Activated CD8-positive, alpha-beta memory T cell treated with anti-CD3 and anti-CD28 coated beads, Interleukin-2, amount 50 U/mL, for 1 hour (primary cell): ENCODE data around the gene LAPTM5.

Experiments used
- DNase-seq: peaks from one replicate; pipeline ENCODE4 v3.0.0-alpha.2; 2020; ENCODE audit errors: extremely low read depth

The LAPTM5 gene

DNA sequence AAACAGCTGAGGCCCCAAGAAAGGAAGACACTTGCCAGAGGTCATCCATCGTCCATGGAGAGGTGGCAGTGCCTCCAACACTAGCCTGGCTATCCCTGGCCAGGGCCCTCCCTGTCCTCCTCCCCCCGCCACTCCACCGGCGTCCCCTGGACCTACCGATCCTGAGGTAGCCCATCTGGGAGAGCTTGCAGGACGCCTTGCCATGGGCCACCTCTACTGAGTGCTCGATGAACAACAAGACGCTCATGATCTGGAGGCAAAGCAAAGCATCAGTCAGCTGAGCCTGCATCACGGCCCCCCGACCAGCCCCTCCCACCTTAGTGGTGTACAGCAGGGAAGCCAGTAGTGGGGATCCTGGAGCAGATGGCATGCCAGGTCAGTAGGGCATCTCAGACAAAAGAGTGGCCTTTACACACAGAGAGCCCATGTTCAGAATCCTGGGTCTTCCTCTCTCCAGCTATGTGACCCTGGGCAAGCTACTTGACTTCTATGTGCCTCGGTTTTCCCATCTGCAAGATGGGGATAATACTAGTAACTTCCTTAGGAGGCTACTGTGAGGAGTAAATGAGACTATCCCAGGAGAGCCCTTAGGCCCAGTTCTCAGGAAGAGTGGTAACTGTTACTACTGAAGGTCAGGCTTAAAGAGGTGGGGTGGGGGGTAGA lies 15.1 kb downstream of the LAPTM5 start:
- no peak for DNase-seq

DNA sequence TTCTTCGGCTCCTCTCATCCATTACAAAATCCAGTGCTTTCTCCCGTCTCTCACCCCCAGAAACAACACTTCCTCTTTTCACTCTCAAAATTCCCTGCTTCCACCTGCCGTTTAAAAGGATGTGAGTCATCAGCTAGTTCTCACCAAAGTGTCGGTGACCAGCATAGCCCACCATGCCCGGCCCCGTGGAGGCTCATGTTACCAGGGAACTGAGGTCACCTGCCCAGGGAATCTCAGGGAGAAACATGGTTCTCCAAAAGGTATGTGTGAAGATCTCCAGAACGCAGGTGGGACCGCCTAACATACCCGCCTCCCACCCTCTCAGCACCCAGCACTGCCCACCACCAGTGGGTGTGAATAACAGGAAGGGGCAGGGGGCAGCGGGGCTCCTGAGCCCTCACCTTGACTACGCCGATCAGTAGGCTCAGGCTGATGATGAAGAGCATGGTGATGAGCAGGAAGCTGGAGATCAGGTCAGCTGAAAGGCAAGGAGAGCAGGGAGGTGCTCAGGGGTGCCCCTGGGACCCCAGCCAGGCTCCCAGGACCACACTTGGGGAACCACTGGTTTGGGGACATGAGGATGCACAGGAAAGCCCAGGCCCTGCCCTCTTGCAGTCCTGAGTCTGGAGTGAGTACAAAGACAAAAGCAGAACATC lies 16.2 kb downstream of the LAPTM5 start:
- no peak for DNase-seq

DNA sequence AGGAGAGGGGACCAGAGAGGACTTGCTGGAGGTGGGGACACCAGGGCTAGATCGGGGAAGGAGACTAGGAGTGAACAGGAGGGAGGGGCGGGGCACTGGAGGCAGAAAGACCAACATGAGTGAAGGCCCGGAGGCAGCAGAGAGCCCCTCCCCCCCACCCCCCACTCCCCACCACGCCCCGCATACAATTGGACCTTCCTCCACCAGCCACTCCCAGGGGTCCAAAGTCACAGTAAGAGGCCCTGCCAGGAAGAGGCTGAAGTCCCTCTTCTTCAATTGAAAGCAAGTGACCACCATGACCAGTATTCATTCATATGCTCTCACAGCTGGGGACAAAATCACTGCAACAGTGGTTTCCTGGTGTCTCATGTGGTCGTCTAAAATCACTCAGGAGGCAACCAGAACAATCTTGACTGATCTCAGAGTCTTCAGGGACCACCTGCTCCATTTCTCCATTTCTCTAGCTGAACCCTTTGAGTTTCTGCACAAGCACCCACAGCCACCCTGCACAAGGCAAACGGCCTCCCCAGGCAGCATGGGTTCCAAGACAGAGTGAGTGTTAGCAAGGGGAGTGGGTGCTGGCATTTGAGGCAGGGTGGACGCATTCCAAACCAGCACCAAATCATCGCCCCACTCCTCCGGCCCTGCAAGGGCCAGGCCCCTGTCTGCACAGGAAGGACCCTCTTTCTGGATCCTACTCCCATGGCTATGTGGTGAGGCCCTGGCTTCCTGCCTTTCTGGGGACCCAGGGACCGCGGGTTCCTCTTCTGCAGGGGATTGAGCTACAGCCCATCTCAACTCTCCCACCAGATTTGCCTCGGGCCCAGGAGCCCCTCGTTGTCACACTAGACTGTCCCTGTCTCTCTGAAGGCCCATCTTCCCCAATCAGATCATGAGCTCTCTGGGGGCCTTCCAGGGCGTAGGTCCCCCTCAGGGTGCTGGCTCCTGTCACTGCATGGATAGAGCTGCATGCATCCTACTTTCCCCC lies 17.0 kb downstream of the LAPTM5 start:
- DNase-seq = no peak

DNA sequence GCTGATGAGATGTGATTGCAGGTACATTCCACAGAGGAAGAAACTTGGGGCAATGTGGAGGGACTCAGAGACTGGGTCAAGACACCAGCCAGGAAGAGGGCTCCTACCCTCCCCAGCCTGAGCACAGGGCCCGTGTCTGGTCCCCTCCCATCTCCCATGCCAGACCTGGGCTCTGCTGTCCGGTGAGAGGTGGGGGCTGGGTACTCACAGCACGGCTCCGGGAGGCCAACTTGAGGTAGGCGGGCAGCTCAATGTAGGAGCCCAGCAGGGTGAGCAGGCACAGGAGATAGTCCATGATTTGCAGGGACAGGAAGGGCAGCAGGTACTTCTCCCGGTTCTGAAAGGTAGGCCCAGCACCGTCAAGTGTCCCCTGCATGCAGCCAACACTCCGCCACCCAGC lies 18.0 kb downstream of the LAPTM5 start:
- no peak for DNase-seq

DNA sequence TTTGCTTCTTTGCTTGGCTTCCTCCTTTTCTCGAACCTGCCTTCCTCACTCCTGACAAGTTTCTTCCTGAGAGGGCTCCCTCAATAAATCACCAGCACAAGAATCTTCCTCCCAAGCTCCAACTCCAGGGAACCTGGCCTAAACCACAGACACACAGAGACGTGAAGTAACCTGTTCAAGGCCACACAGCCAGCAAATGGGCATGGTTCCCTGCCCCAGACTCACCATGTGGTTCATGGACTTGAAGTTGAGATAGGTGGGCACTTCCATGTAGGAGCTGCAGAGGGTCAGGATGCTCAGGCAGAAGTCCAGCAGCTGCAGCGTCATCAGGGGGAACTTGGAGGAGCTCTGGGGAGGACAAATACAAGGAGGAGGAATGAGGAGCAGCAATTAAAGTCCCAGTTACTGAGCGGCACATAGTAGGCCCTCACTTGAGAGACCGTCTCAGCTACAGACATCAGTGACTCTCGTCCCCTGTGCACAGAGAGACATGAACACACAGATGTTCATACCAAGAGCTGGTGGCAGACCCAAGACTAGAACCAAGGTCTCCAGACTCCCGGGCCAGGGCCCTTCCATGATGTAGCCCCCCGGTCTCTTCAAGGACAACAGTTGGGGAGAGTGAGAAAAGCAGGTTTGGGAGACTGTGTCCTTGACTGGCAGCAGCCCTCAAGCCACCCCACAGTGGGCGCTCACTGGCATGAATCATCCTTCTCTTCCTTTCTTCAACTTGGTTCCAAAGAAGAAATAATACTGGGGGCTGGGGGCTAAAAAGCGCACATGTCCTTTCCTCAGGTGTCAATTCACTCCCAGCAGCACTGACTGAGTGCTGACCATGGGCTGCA lies 18.6 kb downstream of the LAPTM5 start:
- no peak for DNase-seq

DNA sequence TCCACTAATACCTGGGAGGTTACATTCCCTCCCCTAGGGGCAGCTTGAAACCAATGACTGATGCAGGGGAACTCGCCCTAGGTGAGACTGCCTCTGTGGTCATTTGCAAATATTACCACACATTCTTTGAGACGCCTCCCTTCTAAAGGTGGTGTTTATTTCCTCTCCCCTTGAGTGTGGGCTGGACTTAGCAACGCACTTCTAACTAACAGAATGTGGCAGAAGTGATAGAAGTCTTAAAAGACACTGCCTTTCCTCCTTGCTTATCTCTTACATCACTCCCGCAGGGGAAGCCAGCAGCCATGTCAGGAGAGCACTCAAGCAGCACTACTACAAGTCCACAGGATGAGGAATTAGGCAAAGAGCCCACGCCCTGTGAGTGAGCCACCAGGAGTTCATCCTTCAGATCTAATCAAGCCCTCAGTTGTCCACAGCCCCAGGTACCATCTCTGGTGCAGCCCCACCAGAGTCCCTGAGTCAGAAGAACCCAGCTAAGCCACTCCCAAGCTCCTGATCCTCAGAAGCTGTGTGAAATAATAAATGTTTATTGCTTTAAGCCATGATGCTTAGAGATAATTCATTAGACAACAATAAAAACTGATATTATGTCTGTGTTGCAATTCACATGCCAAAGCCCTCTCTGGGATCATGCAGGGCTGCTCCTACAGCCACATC lies 19.4 kb downstream of the LAPTM5 start:
- DNase-seq = no peak

DNA sequence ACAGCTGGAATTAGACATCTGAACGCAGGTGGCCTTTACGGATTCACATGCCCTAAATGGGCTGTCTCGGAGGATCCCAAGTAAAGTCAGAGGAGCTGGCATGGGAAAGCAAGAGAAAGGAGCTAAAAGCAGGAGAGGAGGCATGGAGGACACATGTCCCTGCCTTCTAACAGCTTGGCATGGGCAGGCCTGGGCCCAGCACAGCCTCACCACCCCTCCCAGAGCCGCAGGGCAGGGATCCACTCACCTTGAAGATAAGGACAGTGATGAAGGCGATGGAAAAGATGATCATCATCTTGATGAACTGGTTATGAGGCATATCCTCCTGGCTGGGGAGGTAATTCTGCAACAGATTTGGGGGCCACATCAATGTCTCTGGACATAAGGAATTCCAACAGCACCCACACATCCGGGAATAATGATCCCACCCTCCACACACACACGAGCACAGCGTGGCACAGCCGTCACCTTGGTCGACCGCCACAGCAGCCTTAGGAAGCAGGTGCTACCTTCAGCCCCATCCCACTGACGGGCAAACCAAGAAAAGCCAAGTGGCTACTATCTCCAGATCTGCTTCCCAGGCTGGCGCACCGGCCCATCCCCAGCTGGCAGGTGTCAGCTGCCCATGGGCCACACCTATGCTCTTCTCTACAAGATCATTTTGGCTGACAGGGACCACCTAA lies 20.1 kb downstream of the LAPTM5 start:
- no peak for DNase-seq

DNA sequence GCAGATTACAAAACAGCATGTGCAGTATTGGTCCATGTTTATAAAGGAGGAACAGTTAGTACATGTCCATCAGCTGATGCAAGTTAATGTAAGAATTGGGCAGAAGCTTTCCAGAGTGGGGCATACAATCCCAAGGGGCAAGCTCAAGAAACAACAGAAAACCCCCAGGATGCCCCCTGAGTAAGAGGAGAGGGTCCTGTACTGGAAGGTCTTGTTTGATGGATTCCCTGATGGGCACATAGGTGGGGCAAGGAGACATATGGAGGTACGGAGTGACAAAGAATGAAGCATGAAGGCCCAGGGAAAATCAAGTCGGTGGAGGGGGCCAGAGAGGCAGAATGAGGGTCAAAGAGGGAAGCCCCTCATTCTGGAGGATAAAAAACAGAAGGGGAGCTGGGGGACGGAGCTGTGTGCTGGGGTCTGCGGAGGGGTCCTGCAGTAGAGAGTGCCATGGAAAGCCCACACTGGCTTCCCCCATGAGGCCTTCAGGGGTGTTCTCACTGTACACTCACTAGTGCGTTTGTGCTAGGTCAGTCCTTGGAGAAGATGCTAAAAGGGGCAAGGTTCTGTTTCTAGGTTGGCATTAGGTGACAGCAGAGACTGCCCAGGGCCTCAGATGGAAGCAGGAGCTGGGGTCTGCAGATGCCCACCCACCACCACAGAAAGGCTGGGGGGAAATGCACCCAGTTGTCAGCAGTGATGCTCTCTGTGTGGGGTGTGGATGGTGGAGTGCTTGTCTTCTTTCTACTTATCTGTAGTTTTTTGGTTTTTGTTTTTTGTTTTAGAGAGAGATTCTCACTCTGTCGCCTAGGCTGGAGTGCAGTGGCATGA lies 21.7 kb downstream of the LAPTM5 start:
- DNase-seq = no peak

DNA sequence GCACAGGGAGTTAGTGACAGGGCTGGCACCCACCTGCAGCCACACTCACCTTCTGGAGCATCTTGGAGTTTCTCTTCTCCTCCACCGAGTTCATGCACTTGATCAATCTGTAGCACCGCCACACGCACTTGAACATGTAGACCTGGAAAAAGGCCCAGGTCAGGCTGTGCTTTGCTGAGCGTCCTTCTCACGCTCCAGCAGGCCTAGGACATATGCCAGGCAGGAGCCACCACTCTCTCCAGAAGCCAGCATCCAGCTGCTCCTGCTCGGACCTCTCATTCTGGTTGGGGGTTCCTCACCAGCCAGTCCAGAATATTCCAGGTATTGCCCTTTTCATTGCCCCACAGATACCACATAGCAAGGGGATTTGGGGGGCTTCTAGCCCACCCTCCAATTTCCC lies 22.4 kb downstream of the LAPTM5 start:
- DNase-seq = no peak

DNA sequence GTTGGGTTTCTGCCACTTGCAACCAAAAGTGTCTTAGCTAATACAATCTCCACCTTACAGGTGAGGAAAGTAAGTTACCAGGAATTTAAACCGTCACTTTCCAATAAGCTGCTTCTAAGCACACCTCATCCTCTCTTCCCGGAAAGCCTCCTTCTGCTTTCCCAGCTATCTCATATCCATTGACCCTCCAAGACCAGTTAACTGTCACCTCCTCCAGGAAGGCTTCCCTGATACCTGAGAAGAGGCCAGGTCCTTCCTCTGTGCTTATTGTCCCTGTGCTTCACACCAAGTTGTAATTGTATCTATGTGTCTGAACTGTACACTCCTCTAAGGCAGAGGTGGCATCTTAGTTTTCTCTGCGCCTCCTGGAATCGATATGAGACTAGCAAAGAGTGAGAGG lies 23.0 kb downstream of the LAPTM5 start:
- no peak for DNase-seq

DNA sequence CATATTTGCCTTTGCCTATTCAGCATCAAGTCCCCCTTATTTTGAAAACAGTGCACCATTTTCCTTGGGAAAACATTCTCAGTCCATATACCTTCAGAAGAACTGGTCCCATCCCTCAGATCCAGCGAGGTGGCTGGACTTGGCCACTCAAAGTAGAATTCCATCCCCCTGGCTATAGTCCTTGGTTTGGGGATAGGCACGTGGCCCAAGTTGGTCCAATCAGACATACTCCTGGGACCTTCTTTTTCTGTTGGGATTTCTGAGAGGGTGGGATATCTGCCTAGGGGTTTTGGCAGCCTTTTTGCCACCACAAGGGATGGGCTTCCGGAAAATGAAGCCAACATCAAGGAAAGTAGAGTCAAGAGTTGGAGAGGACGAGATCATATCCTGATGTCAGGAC lies 23.5 kb downstream of the LAPTM5 start:
- DNase-seq = no peak

DNA sequence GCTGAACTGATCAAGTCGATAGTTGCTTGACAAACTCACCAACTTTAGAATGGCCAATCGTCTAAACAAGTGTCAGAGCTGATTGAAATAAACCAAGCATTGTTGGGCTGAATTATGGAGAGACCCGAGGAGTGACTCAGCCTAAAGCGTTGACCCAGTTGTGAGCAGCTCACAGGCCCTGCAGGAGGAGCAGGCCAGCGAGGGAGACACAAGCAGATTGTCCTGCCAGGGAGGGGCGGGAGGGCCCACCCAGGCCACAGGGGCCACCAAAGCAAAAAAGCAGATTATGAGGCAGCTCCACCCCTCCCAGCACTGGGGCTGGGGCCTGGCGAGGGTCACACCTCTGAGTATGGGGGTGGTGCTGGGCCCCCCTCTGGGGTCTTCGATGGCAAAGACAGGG lies 24.1 kb downstream of the LAPTM5 start:
- DNase-seq = no peak

DNA sequence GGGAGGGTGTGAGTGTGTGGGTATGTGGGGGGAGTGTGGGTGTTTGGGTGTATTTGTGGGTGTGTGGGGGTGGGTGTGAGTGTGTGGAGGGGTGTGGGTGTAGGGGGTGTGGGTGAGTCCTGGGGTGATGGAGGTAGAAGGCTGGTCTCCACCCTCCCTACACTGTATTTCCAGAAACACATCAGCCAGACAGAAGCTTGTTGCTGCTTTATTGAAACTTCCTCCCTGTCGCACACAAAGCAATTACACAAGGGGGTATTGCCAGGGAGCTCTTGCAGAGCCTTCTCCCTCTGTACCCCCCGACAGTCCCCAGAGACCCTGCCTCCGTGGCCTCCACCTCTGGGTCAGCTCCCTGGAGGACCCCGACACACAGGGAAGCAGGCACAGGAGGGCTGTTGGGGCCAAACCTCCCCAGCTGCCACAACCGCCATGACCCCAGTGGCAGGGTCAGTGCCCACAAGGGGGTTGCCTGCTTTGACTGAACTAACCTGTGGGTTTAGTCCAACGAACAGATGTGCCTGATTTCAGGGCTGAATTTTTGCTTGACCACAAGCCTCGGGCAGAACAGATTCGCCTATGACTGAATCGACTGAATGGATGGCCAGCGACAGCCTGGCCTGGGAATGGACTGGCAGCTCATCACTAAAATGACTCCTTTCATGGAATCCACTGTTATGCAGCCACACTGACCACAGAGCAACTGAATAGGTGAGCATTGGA lies 25.1 kb downstream of the LAPTM5 start:
- DNase-seq = no peak

DNA sequence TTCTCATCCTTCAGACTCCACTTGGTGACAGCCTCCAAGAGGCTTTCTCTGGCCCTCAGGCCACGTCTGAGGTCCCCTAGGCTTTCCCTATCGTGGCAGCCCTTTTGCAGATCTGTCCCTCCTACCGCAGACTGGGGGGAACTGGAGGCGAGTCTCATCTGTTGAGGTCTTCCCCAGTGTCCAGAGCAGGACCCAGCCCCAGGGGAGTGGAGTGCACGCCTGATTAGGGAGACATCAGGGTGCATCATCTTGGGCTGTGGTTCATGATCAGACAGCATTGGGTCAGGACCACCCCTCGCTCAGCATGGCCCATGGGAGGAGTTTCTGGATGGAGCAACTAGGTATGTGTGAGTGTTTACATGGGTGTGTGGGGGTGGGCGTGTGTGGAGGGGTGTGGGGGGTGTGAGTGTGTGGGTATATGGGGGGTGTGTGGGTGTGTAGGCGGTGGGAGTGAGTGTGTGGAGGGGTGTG lies 25.7 kb downstream of the LAPTM5 start:
- no peak for DNase-seq

DNA sequence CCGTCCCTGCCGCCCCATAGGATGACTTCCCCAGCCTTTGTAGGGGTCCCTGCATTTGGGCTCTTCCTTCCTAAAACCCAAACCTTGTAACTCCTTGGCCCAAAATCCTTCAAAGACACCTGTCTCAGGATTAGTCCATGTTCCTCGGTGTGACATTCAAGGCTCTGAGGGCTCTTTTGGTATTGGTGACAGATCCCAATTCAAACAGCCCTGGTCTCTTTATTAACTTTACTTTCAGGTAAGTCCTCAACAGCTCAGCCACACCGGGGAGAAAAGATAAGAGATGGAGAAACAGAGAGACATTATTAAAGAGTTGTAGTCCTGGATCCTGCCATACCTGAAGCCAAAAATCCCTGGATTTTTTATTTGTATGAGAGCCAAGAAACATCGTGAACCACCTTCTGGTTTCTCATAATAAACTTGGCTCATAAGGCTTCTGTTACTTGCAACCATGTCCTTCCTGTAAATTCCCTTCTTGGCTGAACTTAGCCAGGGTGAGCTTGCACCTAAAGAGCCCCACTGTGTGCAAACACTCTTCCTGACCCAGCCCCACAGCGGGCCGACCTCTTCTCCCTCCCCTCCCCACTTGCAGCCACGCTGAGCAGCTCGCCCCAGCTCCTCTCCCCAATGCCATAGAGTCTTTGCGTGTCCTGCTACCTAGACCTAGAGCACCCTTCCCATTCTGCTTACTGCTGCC lies 26.3 kb downstream of the LAPTM5 start:
- no peak for DNase-seq

DNA sequence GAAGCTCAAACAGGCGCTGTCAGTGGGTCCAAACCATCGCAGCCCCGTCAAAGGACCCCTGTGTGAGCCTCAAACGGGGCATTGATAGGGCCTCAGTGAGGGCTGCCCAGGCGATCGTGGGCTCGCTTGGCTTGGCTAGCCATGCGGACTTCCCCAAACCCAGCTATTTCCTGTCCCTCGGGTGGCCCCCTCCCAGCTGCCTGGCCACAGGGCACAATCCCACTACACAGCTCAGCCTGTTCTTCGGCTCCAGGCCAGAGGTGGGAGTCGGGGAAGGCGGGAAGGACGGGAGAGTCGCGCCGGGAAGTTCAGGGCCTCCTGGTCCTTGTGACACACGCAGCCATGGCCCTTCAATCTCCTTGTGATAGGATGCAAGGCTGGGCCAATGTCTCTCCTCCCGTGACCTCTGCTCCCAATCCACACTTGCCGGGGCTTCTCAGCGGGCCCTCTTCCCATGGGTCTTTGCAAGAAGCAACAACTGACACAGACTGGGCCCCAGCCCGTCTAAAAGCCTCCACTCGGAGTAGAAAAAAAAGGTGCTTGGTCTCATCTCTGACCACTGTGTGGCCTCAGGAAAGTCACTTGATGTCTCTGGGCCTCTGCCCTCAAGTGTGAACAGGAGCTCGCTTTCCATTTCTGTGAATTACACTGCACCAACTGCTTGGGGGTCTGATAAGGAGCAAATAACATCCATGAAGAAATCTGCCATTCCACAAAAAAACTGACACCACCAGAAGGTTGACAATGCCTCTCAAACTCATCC lies 27.0 kb downstream of the LAPTM5 start:
- DNase-seq = no peak

DNA sequence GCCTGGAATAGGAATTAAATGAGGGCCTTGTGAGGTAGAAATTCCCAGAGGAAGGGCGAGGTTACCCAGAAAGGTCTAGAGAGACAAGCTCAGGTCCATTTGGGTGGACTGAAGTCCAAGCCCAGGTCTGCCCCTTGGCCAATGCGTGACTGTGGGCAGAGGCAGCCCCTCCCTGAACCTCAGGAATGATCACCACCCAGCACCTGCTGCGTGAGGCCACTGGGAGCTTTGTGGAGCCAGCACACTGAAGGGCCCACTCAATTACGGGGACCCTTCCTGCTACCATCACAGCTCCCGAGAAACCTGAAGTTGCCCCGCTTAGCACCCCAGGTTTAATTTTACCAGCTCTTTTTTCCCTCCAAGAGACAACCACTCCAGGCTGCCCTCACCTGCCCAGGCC lies 27.7 kb downstream of the LAPTM5 start:
- DNase-seq = no peak
